GM19452 (cell line): ENCODE data around the gene CLDND1.

Source experiments
- ATAC-seq: cut with Tn5 transposase; IDR thresholded peaks from one replicate; pipeline ENCODE4 v1.9.1; 2021; ENCODE audit not compliant: unreplicated experiment

CLDND1 gene

GRCh38 chr3:98521897-98522543 lies 682 bp downstream of the CLDND1 start:
- ATAC-seq = peak; percentile 43

GRCh38 chr3:98519351-98519750 lies 3.4 kb downstream of the CLDND1 start:
- ATAC-seq = no peak

- ATAC-seq = no peak
Observed at GRCh38 chr3:98518816-98519215, 3.9 kb downstream of the CLDND1 start.

GRCh38 chr3:98514948-98515347 lies 7.8 kb downstream of the CLDND1 start:
- ATAC-seq = no peak

- no peak for ATAC-seq
Observed at GRCh38 chr3:98513736-98514135, 9.0 kb downstream of the CLDND1 start.

- no peak for ATAC-seq
Observed at GRCh38 chr3:98513091-98513511, 9.6 kb downstream of the CLDND1 start.

GRCh38 chr3:98512576-98512975 lies 10.1 kb downstream of the CLDND1 start:
- ATAC-seq = no peak

GRCh38 chr3:98508582-98508981 lies 14.1 kb downstream of the CLDND1 start:
- no peak for ATAC-seq

GRCh38 chr3:98504539-98504938 lies 18.2 kb downstream of the CLDND1 start:
- no peak for ATAC-seq

- ATAC-seq = no peak
Observed at GRCh38 chr3:98501863-98502576, 20.7 kb downstream of the CLDND1 start.

GRCh38 chr3:98501270-98501669 lies 21.4 kb downstream of the CLDND1 start:
- no peak for ATAC-seq

- no peak for ATAC-seq
Observed at GRCh38 chr3:98500019-98500418, 22.7 kb downstream of the CLDND1 start.

- ATAC-seq = no peak
Observed at GRCh38 chr3:98497381-98497780, 25.3 kb downstream of the CLDND1 start, which contains the start of gene OR5K2. TSS of gene OR5K2 (plus strand) at chr3:98497681. CDS start at chr3:98497681, 0 bp downstream.

GRCh38 chr3:98483626-98484025 lies 39.1 kb downstream of the CLDND1 start:
- ATAC-seq = no peak

- no peak for ATAC-seq
Observed at GRCh38 chr3:98482717-98483482, 39.8 kb downstream of the CLDND1 start.
